IMR-90 (cell line): ENCODE measurements around the gene LIN28A. TPM values are rescaled to one million over a fixed set of nuclear protein-coding genes. Genes with fewer than 3 reads are reported as not detected.

ENCODE experiments used
- polyA plus RNA-seq, 3 experiments: library from polyadenylated mRNA; depleted of rRNA; stranded (reverse); fragments of >200 nt; gene quantifications; 2 replicates each; pipeline ENCODE4 v1.2.3, GENCODE V29; 2012; ENCODE audit warnings: low replicate concordance in 1 of 3
- total RNA-seq: library from RNA; depleted of rRNA; stranded (reverse); fragments of >200 nt; gene quantifications from 2 replicates; pipeline ENCODE4 v1.2.3, GENCODE V29; 2012; rRNA removed

LIN28A gene
- total and polyA plus RNA-seq, 2 of the 4 experiments (the other 2 are of a cell fraction) = not detected

Other genes with a start within 250 kb of the LIN28A start
- not detected in 2 replicates for gene C1orf232, start 241.9 kb upstream of the LIN28A start, total RNA-seq
- not detected in 2 replicates for gene C1orf232, start 241.9 kb upstream of the LIN28A start, polyA plus RNA-seq (2012; rRNA removed)
- 22.2 and 22.8 TPM in 2 replicates for gene ZNF593, start 240.9 kb upstream of the LIN28A start, total RNA-seq
- 57.7 and 78.6 TPM in 2 replicates for gene ZNF593, start 240.9 kb upstream of the LIN28A start, polyA plus RNA-seq (2012; rRNA removed)
- not detected in 2 replicates for gene ZNF593OS, start 239.0 kb upstream of the LIN28A start, total RNA-seq
- gene ZNF593OS, start 239.0 kb upstream of the LIN28A start, polyA plus RNA-seq (2012; rRNA removed) = not detected in 2 replicates
- 0.28 TPM in 1 of 2 replicates, not detected in the other for gene CNKSR1, start 233.3 kb upstream of the LIN28A start, total RNA-seq
- 0.30 and 0.43 TPM in 2 replicates for gene CNKSR1, start 233.3 kb upstream of the LIN28A start, polyA plus RNA-seq (2012; rRNA removed)
- gene CATSPER4, start 220.2 kb upstream of the LIN28A start, total RNA-seq = not detected in 2 replicates
- not detected in 2 replicates for gene CATSPER4, start 220.2 kb upstream of the LIN28A start, polyA plus RNA-seq (2012; rRNA removed)
- 11.1 and 11.5 TPM in 2 replicates for gene CEP85, start 176.6 kb upstream of the LIN28A start, total RNA-seq
- gene CEP85, start 176.6 kb upstream of the LIN28A start, polyA plus RNA-seq (2012; rRNA removed) = 11.2 and 11.8 TPM in 2 replicates
- 32.2 and 35.0 TPM in 2 replicates for gene SH3BGRL3, start 130.7 kb upstream of the LIN28A start, total RNA-seq
- gene SH3BGRL3, start 130.7 kb upstream of the LIN28A start, polyA plus RNA-seq (2012; rRNA removed) = 483 and 565 TPM in 2 replicates
- 3.6 and 5.2 TPM in 2 replicates for gene UBXN11, start 104.2 kb upstream of the LIN28A start, total RNA-seq
- gene UBXN11, start 104.2 kb upstream of the LIN28A start, polyA plus RNA-seq (2012; rRNA removed) = 17.0 and 18.4 TPM in 2 replicates
- gene CD52, start 92.9 kb upstream of the LIN28A start, total RNA-seq = not detected in 2 replicates
- 1.3 and 1.6 TPM in 2 replicates for gene CD52, start 92.9 kb upstream of the LIN28A start, polyA plus RNA-seq (2012; rRNA removed)
- not detected in 2 replicates for gene CRYBG2, start 56.7 kb upstream of the LIN28A start, total RNA-seq
- not detected in 2 replicates for gene CRYBG2, start 56.7 kb upstream of the LIN28A start, polyA plus RNA-seq (2012; rRNA removed)
- gene ZNF683, start 38.1 kb upstream of the LIN28A start, total RNA-seq = not detected in 2 replicates
- gene ZNF683, start 38.1 kb upstream of the LIN28A start, polyA plus RNA-seq (2012; rRNA removed) = not detected in 2 replicates
- gene DHDDS, start 21.5 kb downstream of the LIN28A start, total RNA-seq = 66.7 and 67.7 TPM in 2 replicates
- 42.8 and 49.3 TPM in 2 replicates for gene DHDDS, start 21.5 kb downstream of the LIN28A start, polyA plus RNA-seq (2012; rRNA removed)
- 367 and 481 TPM in 2 replicates for gene HMGN2, start 61.6 kb downstream of the LIN28A start, total RNA-seq
- gene HMGN2, start 61.6 kb downstream of the LIN28A start, polyA plus RNA-seq (2012; rRNA removed) = 460 and 505 TPM in 2 replicates
- gene RPS6KA1, start 118.9 kb downstream of the LIN28A start, total RNA-seq = 4.2 and 6.3 TPM in 2 replicates
- gene RPS6KA1, start 118.9 kb downstream of the LIN28A start, polyA plus RNA-seq (2012; rRNA removed) = 3.6 and 3.8 TPM in 2 replicates